Activated B cell treated with CpG ODN at 0.5 μM for 24 hours (primary cell): Measurements from ENCODE around the gene SNX10. TPM values are rescaled to one million over a fixed set of nuclear protein-coding genes. Genes with fewer than 3 reads are reported as not detected.

ENCODE experiments used
- ATAC-seq: fragments of 200-7000 bp; cut with Tn5 transposase; one replicate; pipeline ENCODE4 v1.10.0; 2021; ENCODE audit warnings: low read depth, mild to moderate bottlenecking, moderate library complexity
- CTCF ChIA-PET: fragments of 350-600 bp; sonication (Branson Sonifier 250); formaldehyde crosslinking; loops from one replicate; lab custom pipeline; 2021; ENCODE audit warnings: antibody characterized with exemption; lab: Charles Lee
- POLR2A ChIA-PET: fragments of 350-600 bp; sonication (Branson Sonifier 250); formaldehyde crosslinking; loops from one replicate; lab custom pipeline; 2021; ENCODE audit warnings: antibody characterized with exemption; lab: Charles Lee
- DNase-seq: peaks from one replicate; pipeline ENCODE4 v3.0.0; 2022
- H3K27ac Mint-ChIP-seq: one replicate; pipeline ENCODE4 v1.8.0; 2020; ENCODE audit warnings: mixed read lengths
- H3K27me3 Mint-ChIP-seq: one replicate; pipeline ENCODE4 v1.8.0; 2021; ENCODE audit warnings: mixed read lengths
- H3K36me3 Mint-ChIP-seq: one replicate; pipeline ENCODE4 v1.8.0; 2021; ENCODE audit warnings: low read depth, mixed read lengths
- H3K4me1 Mint-ChIP-seq: one replicate; pipeline ENCODE4 v1.8.0; 2021; ENCODE audit warnings: mixed read lengths
- H3K4me3 Mint-ChIP-seq: one replicate; pipeline ENCODE4 v1.8.0; 2020; ENCODE audit warnings: mild to moderate bottlenecking, mixed read lengths
- H3K9me3 Mint-ChIP-seq: one replicate; pipeline ENCODE4 v1.8.0; 2020; ENCODE audit warnings: mixed read lengths
- intact Hi-C: fragments of 100-400 bp; cut with micrococcal nuclease; formaldehyde crosslinking; loops from one replicate; pipeline ENCODE4 v1.15.1; 2024
- total RNA-seq: library from RNA; stranded (reverse); gene quantifications from 2 replicates; pipeline ENCODE4 v1.2.3, GENCODE V29; 2022
- TF ChIP-seq, protein P1 (sequence below): fragments of 200-600 bp; IDR thresholded peaks from one replicate; pipeline ENCODE4 v1.8.0; 2022; ENCODE audit warnings: antibody characterized with exemption, mild to moderate bottlenecking

The SNX10 gene
- total RNA-seq, 1 donor from 2014 or later: 32.3 TPM

DNA sequence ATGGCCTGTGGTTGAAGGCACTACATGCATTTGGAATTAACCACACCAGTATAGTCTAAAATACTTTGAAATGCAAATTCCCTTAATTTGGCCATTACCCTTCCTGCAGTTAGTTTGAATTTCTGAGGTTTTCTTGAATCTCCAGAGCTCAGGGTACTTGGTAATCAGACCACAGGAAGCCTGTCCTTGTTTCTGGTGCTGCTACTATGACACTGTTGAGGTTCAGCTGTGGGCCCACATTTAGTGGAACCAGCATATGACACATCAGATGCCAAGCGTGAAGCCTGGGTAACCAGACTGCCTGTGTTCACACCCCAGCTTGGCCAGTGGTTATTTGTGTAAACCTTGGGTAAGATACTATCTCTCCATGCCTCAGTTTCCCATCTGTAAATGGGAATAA is 124.3 kb downstream of the SNX10 start:
- CTCF ChIA-PET: no interaction called here
- H3K36me3 Mint-ChIP-seq: no peaks in the 10 kb centered on the region
- H3K27ac Mint-ChIP-seq: no peak overlapping the region
- ATAC-seq: no peak
- TF ChIP-seq, protein P1, sequence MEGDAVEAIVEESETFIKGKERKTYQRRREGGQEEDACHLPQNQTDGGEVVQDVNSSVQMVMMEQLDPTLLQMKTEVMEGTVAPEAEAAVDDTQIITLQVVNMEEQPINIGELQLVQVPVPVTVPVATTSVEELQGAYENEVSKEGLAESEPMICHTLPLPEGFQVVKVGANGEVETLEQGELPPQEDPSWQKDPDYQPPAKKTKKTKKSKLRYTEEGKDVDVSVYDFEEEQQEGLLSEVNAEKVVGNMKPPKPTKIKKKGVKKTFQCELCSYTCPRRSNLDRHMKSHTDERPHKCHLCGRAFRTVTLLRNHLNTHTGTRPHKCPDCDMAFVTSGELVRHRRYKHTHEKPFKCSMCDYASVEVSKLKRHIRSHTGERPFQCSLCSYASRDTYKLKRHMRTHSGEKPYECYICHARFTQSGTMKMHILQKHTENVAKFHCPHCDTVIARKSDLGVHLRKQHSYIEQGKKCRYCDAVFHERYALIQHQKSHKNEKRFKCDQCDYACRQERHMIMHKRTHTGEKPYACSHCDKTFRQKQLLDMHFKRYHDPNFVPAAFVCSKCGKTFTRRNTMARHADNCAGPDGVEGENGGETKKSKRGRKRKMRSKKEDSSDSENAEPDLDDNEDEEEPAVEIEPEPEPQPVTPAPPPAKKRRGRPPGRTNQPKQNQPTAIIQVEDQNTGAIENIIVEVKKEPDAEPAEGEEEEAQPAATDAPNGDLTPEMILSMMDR: no peak
- POLR2A ChIA-PET: no interaction called here
- no peak overlapping the region for H3K4me3 Mint-ChIP-seq
- intact Hi-C loops: no loop called here
- H3K9me3 Mint-ChIP-seq: no peaks in the 10 kb centered on the region
- no peak for DNase-seq
- no peaks in the 10 kb centered on the region for H3K4me1 Mint-ChIP-seq
- H3K27me3 Mint-ChIP-seq: peaks cover 5% of the 10 kb centered on the region

DNA sequence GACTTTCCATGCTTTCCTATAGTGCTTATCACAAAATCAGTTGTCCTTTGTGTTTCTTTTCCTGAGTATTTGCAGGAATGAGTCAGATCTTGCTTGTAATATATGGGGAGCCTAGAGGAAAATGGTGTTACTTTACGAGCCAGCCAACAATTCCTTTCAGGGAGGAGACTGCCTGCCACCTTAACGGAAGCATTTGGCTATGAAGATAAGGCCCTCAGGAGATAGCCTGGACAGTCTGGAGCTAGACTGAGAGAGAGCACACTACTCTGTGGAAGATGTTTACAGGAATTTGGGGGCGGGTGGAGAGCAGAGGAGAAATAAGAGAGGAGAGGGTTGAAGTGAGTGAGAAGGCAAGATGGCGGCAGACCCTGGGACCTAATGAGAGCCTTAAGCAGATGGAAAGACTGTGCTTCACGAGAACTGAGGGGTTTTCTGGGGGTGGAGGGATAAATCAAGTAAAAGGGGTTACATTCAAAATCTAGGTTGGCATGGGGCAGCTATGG is 126.3 kb downstream of the SNX10 start:
- peaks cover 5% of the 10 kb centered on the region for H3K27me3 Mint-ChIP-seq
- no peak for ATAC-seq
- POLR2A ChIA-PET: no interaction called here
- H3K4me1 Mint-ChIP-seq: no peaks in the 10 kb centered on the region
- CTCF ChIA-PET: no interaction called here
- H3K4me3 Mint-ChIP-seq: no peak overlapping the region
- TF ChIP-seq, protein P1: no peak
- DNase-seq: no peak
- intact Hi-C loops: no loop called here
- no peaks in the 10 kb centered on the region for H3K36me3 Mint-ChIP-seq
- no peak overlapping the region for H3K27ac Mint-ChIP-seq
- no peaks in the 10 kb centered on the region for H3K9me3 Mint-ChIP-seq

DNA sequence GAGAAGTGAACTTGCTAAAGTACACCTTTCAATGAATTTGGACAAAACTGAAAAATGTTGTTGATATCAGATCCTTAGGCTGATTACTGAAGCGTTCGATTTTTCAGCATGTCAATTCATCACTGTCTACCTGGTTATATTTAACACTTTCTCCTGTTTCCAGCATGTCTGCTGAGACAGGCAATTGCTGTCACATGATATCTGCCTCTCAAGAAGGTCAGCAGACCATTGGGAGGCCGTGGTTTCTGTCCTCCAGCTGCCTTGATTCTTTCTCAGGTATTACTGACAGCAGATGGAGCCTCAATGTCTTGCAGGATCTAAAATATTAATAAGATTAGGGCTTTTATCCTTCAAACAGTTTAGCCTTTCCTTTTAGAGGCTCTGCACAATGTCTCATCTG is 127.5 kb downstream of the SNX10 start:
- peaks cover 5% of the 10 kb centered on the region for H3K27me3 Mint-ChIP-seq
- DNase-seq (no peak), ATAC-seq (no peak)
- H3K36me3 Mint-ChIP-seq: no peaks in the 10 kb centered on the region
- H3K27ac Mint-ChIP-seq: no peak overlapping the region
- peaks cover 8% of the 10 kb centered on the region for H3K4me1 Mint-ChIP-seq
- POLR2A ChIA-PET: no interaction called here
- no peaks in the 10 kb centered on the region for H3K9me3 Mint-ChIP-seq
- CTCF ChIA-PET: no interaction called here
- TF ChIP-seq, protein P1: no peak
- intact Hi-C loops: no loop called here
- no peak overlapping the region for H3K4me3 Mint-ChIP-seq

DNA sequence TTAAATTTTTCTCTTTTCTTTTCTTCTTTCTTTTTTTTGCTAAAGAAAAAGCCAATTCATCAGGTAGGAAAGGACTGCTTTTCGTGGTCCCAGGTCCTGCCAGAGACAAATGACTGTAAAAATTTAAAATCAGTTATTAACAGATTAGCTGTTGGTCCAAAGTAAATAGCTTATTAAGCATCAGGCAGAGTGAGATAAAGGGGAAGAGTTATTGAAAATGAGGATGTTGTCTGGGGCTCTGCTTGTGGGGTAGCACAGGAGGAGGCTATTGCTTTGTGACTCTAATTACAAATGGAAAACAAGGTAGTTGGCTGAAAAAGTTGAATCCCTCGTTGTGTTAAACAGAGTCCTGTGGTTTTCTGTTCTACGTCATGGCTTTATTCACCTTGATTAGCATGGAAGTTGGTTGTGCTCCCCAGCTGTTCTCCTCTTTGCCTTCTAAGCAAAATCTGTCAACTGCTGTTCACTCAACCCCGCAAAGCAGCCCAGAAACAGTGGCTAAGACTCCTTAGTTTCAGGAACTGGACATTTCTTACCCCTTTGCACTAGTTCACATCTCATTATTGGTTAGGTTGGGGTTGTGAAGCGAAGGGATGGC is 128.9 kb downstream of the SNX10 start:
- no peak overlapping the region for H3K27ac Mint-ChIP-seq
- no peaks in the 10 kb centered on the region for H3K9me3 Mint-ChIP-seq
- CTCF ChIA-PET: no interaction called here
- no peak for ATAC-seq
- TF ChIP-seq, protein P1: no peak
- POLR2A ChIA-PET: no interaction called here
- H3K4me3 Mint-ChIP-seq: no peak overlapping the region
- H3K4me1 Mint-ChIP-seq: peaks cover 8% of the 10 kb centered on the region
- no peaks in the 10 kb centered on the region for H3K36me3 Mint-ChIP-seq
- intact Hi-C loops: no loop called here
- peaks cover 5% of the 10 kb centered on the region for H3K27me3 Mint-ChIP-seq
- DNase-seq: no peak

DNA sequence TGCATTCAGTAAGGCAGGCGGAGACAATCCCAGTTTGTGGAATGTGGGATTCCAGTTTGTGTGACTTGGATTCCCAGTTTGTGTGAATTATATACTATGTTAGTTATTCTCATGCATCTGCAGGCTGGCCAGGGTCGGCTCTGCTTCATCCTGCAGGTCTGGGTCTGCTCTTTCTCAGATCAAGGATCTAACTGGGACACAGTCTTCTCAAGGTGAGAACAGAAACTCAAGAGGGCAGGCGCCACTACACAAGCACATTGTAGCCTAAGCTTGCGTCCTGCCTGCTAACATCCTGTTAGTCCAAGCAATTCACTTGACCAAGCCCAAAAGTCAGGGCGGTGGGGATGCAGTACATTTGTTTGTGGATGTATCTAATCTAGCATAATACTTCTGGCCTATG is 131.1 kb downstream of the SNX10 start:
- Mint-ChIP-seq H3K27me3 (peaks cover 5% of the 10 kb centered on the region), H3K4me3 (no peak overlapping the region), H3K27ac (no peak overlapping the region), H3K4me1 (peaks cover 8% of the 10 kb centered on the region), H3K9me3 (no peaks in the 10 kb centered on the region), H3K36me3 (no peaks in the 10 kb centered on the region)
- intact Hi-C loops: no loop called here
- POLR2A ChIA-PET: no interaction called here
- CTCF ChIA-PET: interaction anchor here (0.9 kb wide), 1 partner anchor 53 kb away, joined by 3 read pairs; no protein-coding TSS in a partner anchor
- DNase-seq: no peak
- TF ChIP-seq, protein P1: no peak
- no peak for ATAC-seq
